GM19239 (cell line): ENCODE data around the gene TMEM63C.

ENCODE experiments used
- DNase-seq: peaks from one replicate; pipeline ENCODE4 v3.0.0; 2011; ENCODE audit warnings: low spot score; ENCODE audit not compliant: insufficient read length
- FAIRE-seq: peaks from 2 replicates; lab custom pipeline; 2011; peaks lifted over from hg19 to GRCh38; lab: Jason Lieb, UNC

The TMEM63C gene

GRCh38 chr14:77246784-77247183 is 65.2 kb downstream of the TMEM63C start:
- DNase-seq (no peak), FAIRE-seq (no peak)

GRCh38 chr14:77248666-77249065 is 67.1 kb downstream of the TMEM63C start:
- DNase-seq (no peak), FAIRE-seq (no peak)

GRCh38 chr14:77249286-77249685 is 67.7 kb downstream of the TMEM63C start:
- no peak for FAIRE-seq
- no peak for DNase-seq

- FAIRE-seq (no peak), DNase-seq (no peak)
Observed at GRCh38 chr14:77250927-77251326, 69.3 kb downstream of the TMEM63C start.

GRCh38 chr14:77251870-77252269 is 70.3 kb downstream of the TMEM63C start:
- no peak for FAIRE-seq
- DNase-seq = no peak

GRCh38 chr14:77253333-77254190 is 72.0 kb downstream of the TMEM63C start:
- DNase-seq (no peak), FAIRE-seq (no peak)

- DNase-seq (no peak), FAIRE-seq (no peak)
Observed at GRCh38 chr14:77256694-77257093, 75.1 kb downstream of the TMEM63C start.

GRCh38 chr14:77257700-77258099 is 76.1 kb downstream of the TMEM63C start:
- FAIRE-seq = no peak
- no peak for DNase-seq

- FAIRE-seq = no peak
- no peak for DNase-seq
Observed at GRCh38 chr14:77258566-77258965, 77.0 kb downstream of the TMEM63C start.

GRCh38 chr14:77259025-77259715 is 77.6 kb downstream of the TMEM63C start:
- no peak for FAIRE-seq
- no peak for DNase-seq

GRCh38 chr14:77260199-77260598 is 78.6 kb downstream of the TMEM63C start:
- no peak for DNase-seq
- no peak for FAIRE-seq

- no peak for FAIRE-seq
- DNase-seq = no peak
Observed at GRCh38 chr14:77260631-77261030, 79.0 kb downstream of the TMEM63C start.

- FAIRE-seq (no peak), DNase-seq (no peak)
Observed at GRCh38 chr14:77264466-77265186, 83.0 kb downstream of the TMEM63C start.

GRCh38 chr14:77265187-77265515 is 83.6 kb downstream of the TMEM63C start:
- no peak for DNase-seq
- FAIRE-seq = no peak

- DNase-seq (no peak), FAIRE-seq (no peak)
Observed at GRCh38 chr14:77265561-77266335, 84.2 kb downstream of the TMEM63C start.

GRCh38 chr14:77266336-77266735 is 84.7 kb downstream of the TMEM63C start:
- FAIRE-seq (no peak), DNase-seq (no peak)

GRCh38 chr14:77267937-77268699 is 86.5 kb downstream of the TMEM63C start:
- no peak for FAIRE-seq
- DNase-seq = no peak

GRCh38 chr14:77268989-77269600 is 87.5 kb downstream of the TMEM63C start:
- FAIRE-seq (no peak), DNase-seq (no peak)
